Kidney (tissue), 14 donors: ENCODE measurements around the gene PNPLA1. TPM values are rescaled to one million over a fixed set of nuclear protein-coding genes. Genes with fewer than 3 reads are reported as not detected.

Experiments used
- DNase-seq, 5 donors: peaks; one replicate each; pipeline ENCODE4 v3.0.0-alpha.2; 2013 to 2020
- FAIRE-seq: peaks from 2 replicates; lab custom pipeline; 2012; peaks lifted over from hg19 to GRCh38; lab: Jason Lieb, UNC
- H3K27ac ChIP-seq, 2 donors: one replicate each; pipeline ENCODE4 v1.7.0; 2013; ENCODE audit warnings: low read depth in 2 of 2, low read length in 2 of 2, inconsistent platforms in 1 of 2
- H3K27me3 ChIP-seq: one replicate; pipeline ENCODE4 v1.7.1; 2013; ENCODE audit warnings: low read length, inconsistent platforms; ENCODE audit not compliant: control insufficient read depth, insufficient read depth
- H3K36me3 ChIP-seq, 3 donors: one replicate each; pipeline versions ENCODE4 v1.7.0 to v1.7.1; 2013; ENCODE audit warnings: low read length in 3 of 3, control low read depth in 1 of 3, inconsistent platforms in 1 of 3; ENCODE audit not compliant: insufficient read depth in 3 of 3, control insufficient read depth in 2 of 3
- H3K4me1 ChIP-seq, 3 donors: one replicate each; pipeline versions ENCODE4 v1.7.0 to v1.7.1; 2013; ENCODE audit warnings: low read length in 3 of 3, inconsistent platforms in 1 of 3, low read depth in 1 of 3; ENCODE audit not compliant: control insufficient read depth in 2 of 3, insufficient read depth in 2 of 3
- H3K4me3 ChIP-seq, 3 donors: one replicate each; pipeline versions ENCODE4 v1.7.0 to v1.8.1; 2013; ENCODE audit warnings: low read length in 3 of 3, control low read depth in 1 of 3, inconsistent platforms in 1 of 3
- H3K9ac ChIP-seq, 3 donors: one replicate each; pipeline versions ENCODE4 v1.7.0 to v1.7.1; 2013; ENCODE audit warnings: low read length in 3 of 3, control low read depth in 1 of 3, inconsistent platforms in 1 of 3
- H3K9me3 ChIP-seq, 3 donors: one replicate each; pipeline versions ENCODE4 v1.7.0 to v1.7.1; 2013; ENCODE audit warnings: low read length in 3 of 3, control low read depth in 1 of 3, inconsistent platforms in 1 of 3; ENCODE audit not compliant: control insufficient read depth in 2 of 3, insufficient read depth in 1 of 3
- intact Hi-C: fragments of 100-400 bp; cut with DNase I; formaldehyde crosslinking; loops from one replicate; pipeline ENCODE4 v1.11.1; 2022
- polyA plus RNA-seq: library from polyadenylated mRNA; stranded (reverse); fragments of 350-450 nt; fragmentation: Illumina TruSeq; extraction: RNeasy Lipid Tissue Mini Kit (QIAGEN cat#74804); gene quantifications from one replicate; pipeline ENCODE4 v1.2.3, GENCODE V29; 2014; ENCODE audit warnings: low read depth, low replicate concordance; ENCODE audit not compliant: insufficient read depth
- total RNA-seq: library from RNA; stranded (reverse); fragmentation: NEBNext Ultra II Directional; extraction: Animal tissue kit (Norgen Biotek cat#: 25700); gene quantifications from one replicate; pipeline ENCODE4 v1.2.1, GENCODE V29; 2021
- TF ChIP-seq, protein P1 (sequence below): IDR thresholded peaks from 3 replicates; pipeline ENCODE4 v1.5.1; 2012; ENCODE audit warnings: mild to moderate bottlenecking, moderate library complexity, borderline replicate concordance; ENCODE audit not compliant: insufficient read depth; ENCODE audit errors: extremely low read depth
- donor health status: control.
- donor health status: control.
- donor health status: control.
- donor health status: control.
- donor health status: control.
- donor health status: DM: yes; HTN: yes; CAD: no.
- donor health status: Normal renal cell carcinoma (clear cell type).

The PNPLA1 gene
- total and polyA plus RNA-seq, 2 donors from 2014 or later, result 0.19 to 1.2 TPM

DNA sequence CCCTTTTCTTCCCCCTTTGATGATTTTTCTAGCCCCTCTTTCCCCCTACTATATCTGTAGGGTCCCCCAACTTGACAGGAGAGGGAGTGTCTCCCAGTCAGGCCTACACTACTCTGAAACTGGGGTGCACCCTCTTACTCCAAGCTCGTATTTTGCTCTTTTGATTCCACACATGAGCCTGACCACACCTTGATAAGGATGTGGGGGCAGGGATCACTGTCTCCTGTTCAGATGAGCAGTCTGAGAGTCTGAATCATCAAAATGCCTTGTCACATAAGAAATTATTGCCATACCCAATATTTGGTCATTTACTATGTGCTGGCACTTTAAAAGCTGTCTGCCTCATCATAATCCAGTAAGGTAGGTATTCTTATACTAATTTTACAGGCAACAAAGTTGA lies 15.9 kb downstream of the PNPLA1 start:
- Histone ChIP-seq H3K9ac (no peak overlapping the region), H3K27me3 (peaks cover 4% of the 10 kb centered on the region), H3K4me3 (no peak overlapping the region), H3K27ac (no peak overlapping the region), H3K9me3 (no peaks in the 10 kb centered on the region), H3K4me1 (peaks cover 0 to 6% (median 0%) of the 10 kb centered on the region in 3 donors), H3K36me3 (no peaks in the 10 kb centered on the region)
- TF ChIP-seq, protein P1, sequence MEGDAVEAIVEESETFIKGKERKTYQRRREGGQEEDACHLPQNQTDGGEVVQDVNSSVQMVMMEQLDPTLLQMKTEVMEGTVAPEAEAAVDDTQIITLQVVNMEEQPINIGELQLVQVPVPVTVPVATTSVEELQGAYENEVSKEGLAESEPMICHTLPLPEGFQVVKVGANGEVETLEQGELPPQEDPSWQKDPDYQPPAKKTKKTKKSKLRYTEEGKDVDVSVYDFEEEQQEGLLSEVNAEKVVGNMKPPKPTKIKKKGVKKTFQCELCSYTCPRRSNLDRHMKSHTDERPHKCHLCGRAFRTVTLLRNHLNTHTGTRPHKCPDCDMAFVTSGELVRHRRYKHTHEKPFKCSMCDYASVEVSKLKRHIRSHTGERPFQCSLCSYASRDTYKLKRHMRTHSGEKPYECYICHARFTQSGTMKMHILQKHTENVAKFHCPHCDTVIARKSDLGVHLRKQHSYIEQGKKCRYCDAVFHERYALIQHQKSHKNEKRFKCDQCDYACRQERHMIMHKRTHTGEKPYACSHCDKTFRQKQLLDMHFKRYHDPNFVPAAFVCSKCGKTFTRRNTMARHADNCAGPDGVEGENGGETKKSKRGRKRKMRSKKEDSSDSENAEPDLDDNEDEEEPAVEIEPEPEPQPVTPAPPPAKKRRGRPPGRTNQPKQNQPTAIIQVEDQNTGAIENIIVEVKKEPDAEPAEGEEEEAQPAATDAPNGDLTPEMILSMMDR, result no peak
- FAIRE-seq (no peak), DNase-seq (no peak)
- intact Hi-C loops, result no loop called here

DNA sequence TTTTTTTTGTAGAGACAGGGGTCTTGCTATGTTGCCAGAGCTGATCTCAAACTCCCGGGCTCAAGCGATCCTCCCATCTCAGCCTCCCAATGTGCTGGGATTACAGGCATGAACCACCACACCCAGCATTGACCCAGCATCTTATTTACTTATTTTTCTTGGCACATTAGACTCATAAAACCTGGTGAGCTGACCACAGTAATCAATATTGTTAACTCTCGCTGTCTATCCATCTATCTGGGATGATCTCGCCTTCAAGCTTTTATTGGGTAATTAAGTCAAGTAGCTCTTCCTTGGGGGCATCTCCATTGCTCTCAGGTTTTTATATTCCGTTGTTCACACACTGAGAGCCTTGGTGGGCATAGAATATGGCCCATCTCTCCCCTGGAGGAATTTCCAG lies 17.0 kb downstream of the PNPLA1 start:
- H3K27me3 ChIP-seq, result peaks cover 4% of the 10 kb centered on the region
- no peaks in the 10 kb centered on the region for H3K9me3 ChIP-seq
- TF ChIP-seq, protein P1, result no peak
- H3K9ac ChIP-seq, result no peak overlapping the region
- no peak overlapping the region for H3K27ac ChIP-seq
- peaks cover 0 to 6% (median 2%) of the 10 kb centered on the region in 3 donors for H3K4me1 ChIP-seq
- H3K4me3 ChIP-seq, result no peak overlapping the region
- H3K36me3 ChIP-seq, result no peaks in the 10 kb centered on the region
- intact Hi-C loops, result no loop called here
- DNase-seq, result no peak
- FAIRE-seq, result no peak

DNA sequence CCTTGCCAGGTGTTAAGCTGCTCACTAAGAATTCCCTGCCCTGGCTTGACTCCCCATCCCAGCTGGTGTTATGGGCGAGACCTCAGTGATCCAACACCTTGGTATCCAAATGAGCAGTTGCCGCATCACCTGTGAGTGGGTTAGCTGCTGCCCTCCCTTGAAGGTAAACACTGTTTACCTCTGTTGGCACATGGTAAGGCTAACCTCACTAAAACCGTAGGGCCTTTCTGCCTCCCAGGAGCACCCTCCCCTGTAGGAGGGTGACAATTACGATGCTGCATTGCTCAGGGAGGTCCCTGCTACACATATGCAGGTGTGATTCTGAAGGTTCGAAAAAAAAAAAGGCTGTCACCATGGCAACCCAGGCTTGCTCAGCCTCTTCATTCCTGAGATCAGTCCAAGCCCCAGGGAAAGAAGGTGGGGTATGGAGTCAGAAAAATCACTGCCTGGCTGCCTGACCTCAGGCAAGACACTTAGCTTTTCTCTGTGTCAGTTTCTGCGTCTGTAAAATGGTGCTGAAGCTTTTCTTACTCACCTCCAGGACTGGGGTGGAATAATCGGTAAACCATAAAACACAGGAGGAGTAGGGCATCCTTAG lies 19.5 kb downstream of the PNPLA1 start:
- Histone ChIP-seq H3K36me3 (no peaks in the 10 kb centered on the region), H3K9me3 (no peaks in the 10 kb centered on the region), H3K27ac (no peak overlapping the region), H3K4me1 (peaks cover 0 to 6% (median 2%) of the 10 kb centered on the region in 3 donors), H3K9ac (no peak overlapping the region), H3K27me3 (no peaks in the 10 kb centered on the region), H3K4me3 (no peak overlapping the region)
- TF ChIP-seq, protein P1, result no peak
- intact Hi-C loops, result no loop called here
- DNase-seq (peak in 2 of 5 donors; percentile 28 to 38), FAIRE-seq (no peak)
